Measurements from ENCODE around the gene PUDP.

DNA sequence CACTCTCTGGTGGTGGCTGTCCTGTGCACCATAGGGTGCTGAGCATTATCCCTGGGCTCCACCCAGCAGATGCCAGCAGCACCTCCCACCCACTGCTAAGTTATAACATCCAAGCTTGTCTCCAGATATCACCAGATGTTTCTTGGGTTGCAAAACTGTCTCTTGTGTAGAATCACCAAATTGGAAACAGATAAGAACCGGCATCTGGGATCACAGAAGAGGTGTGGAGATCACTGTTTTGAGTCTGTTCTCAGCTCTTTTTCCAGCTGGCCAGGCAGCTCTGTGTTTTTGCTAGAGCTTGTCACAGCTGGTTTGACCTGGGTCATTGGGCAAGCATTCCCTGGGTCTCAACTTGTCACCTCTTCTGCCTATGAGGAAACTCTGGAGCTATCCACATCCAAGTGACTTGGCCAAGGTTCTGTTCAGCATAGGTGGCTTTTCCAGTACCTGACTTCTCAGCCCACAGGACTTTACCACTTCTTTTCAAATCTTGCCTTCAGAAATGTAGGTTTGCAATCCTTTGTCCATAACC, 15.3 kb upstream of the PUDP start:
- TF ChIP-seq EZH2 (IDR thresholded peaks at IDR 0.05; ENCODE audit: insufficient read depth, poor library complexity, severe bottlenecking), result no peak
- TF ChIP-seq EZH2phosphoT487 (IDR thresholded peaks at IDR 0.05; ENCODE audit: insufficient read depth, low read depth), result no peak
